Smooth muscle cell (in vitro differentiated cells): Measurements from ENCODE around the gene SLC4A7. TPM values are rescaled to one million over a fixed set of nuclear protein-coding genes. Genes with fewer than 3 reads are reported as not detected.
A peak's percentile ranks its signal among the peaks of the same experiment; 100 is the strongest.

Experiments used
- DNase-seq: peaks from one replicate; lab custom pipeline; 2025; ENCODE audit not compliant: unreplicated experiment; lab: John Stamatoyannopoulos, UW
- H2AFZ ChIP-seq: fragments of 200-600 bp; sonication (generic); 2 replicates; pipeline ENCODE4 v1.6.0; 2016; ENCODE audit warnings: antibody characterized with exemption, low read depth, mild to moderate bottlenecking
- H3F3A ChIP-seq: fragments of 200-600 bp; sonication (generic); 2 replicates; pipeline ENCODE4 v1.6.0; 2017; ENCODE audit warnings: antibody characterized with exemption, low read depth
- H3K27ac ChIP-seq: fragments of 200-600 bp; sonication (generic); 2 replicates; pipeline ENCODE4 v1.5.1; 2016; ENCODE audit warnings: low read depth, mild to moderate bottlenecking
- H3K27me3 ChIP-seq: fragments of 200-600 bp; sonication (generic); 2 replicates; pipeline ENCODE4 v1.6.1; 2016; ENCODE audit warnings: low read depth, mild to moderate bottlenecking
- H3K36me3 ChIP-seq: fragments of 200-600 bp; sonication (generic); 2 replicates; pipeline ENCODE4 v1.5.1; 2016; ENCODE audit warnings: low read depth
- H3K4me1 ChIP-seq: fragments of 200-600 bp; sonication (generic); 2 replicates; pipeline ENCODE4 v1.5.1; 2016; ENCODE audit warnings: low read depth
- H3K4me2 ChIP-seq: fragments of 200-600 bp; sonication (generic); 2 replicates; pipeline ENCODE4 v1.6.0; 2016; ENCODE audit warnings: mild to moderate bottlenecking
- H3K4me3 ChIP-seq: fragments of 200-600 bp; sonication (generic); 2 replicates; pipeline ENCODE4 v1.5.1; 2016; ENCODE audit warnings: mild to moderate bottlenecking
- H3K79me2 ChIP-seq: fragments of 200-600 bp; sonication (generic); 2 replicates; pipeline ENCODE4 v1.6.0; 2016; ENCODE audit warnings: low read depth, mild to moderate bottlenecking
- H3K9ac ChIP-seq: fragments of 200-600 bp; sonication (generic); 2 replicates; pipeline ENCODE4 v1.6.0; 2016; ENCODE audit warnings: low read depth
- H3K9me3 ChIP-seq: fragments of 200-600 bp; sonication (generic); replicated peaks from 2 replicates; pipeline ENCODE4 v1.5.1; 2016; ENCODE audit warnings: low read depth
- H4K20me1 ChIP-seq: fragments of 200-600 bp; sonication (generic); 2 replicates; pipeline ENCODE4 v1.6.0; 2016; ENCODE audit warnings: low read depth
- WGBS: methylation state at CpG from one replicate; pipeline ENCODE4 v1.1.7; 2016; ENCODE audit warnings: low lambda C conversion rate; 5-methylcytosine and 5-hydroxymethylcytosine counted together
- polyA plus RNA-seq: library from polyadenylated mRNA; unstranded; fragments of >200 nt; fragmentation: Nextera tagmentation; extraction: Ambion mirVana; gene quantifications from 2 replicates; pipeline ENCODE4 v1.2.1, GENCODE V29; 2016
- total RNA-seq: library from RNA; depleted of rRNA; stranded (reverse); fragments of >200 nt; gene quantifications from 2 replicates; pipeline ENCODE4 v1.2.3, GENCODE V29; 2014
- TF ChIP-seq, protein P1 (sequence below): fragments of 200-600 bp; sonication (generic); IDR thresholded peaks from 2 replicates; pipeline ENCODE4 v1.5.1; 2017; ENCODE audit warnings: borderline replicate concordance, mild to moderate bottlenecking, antibody characterized with exemption; ENCODE audit not compliant: insufficient read depth, poor library complexity, severe bottlenecking

Gene SLC4A7
- total and polyA plus RNA-seq, 2 experiments from 2014 or later: 13.1 to 62.8 TPM

DNA sequence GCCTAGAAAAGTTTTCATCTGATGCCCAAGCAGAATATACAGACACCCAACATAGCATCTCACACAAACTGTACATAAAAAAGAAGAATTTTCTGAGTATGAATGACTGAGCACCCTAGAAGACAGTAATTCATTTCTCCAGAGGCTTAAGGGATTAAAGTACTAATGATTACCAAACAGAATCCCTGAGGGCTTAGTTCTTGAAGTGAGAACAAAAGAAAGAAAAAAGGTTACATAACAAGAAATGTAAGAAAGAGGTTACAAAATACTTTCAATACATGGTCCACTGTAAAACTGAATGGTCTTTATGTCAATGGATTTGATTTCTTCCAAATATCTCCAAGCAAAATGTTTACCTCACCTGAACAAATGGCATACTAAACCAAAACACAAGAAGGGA, 105.9 kb downstream of the SLC4A7 start:
- H3K4me1 ChIP-seq: no peaks in the 10 kb centered on the region

DNA sequence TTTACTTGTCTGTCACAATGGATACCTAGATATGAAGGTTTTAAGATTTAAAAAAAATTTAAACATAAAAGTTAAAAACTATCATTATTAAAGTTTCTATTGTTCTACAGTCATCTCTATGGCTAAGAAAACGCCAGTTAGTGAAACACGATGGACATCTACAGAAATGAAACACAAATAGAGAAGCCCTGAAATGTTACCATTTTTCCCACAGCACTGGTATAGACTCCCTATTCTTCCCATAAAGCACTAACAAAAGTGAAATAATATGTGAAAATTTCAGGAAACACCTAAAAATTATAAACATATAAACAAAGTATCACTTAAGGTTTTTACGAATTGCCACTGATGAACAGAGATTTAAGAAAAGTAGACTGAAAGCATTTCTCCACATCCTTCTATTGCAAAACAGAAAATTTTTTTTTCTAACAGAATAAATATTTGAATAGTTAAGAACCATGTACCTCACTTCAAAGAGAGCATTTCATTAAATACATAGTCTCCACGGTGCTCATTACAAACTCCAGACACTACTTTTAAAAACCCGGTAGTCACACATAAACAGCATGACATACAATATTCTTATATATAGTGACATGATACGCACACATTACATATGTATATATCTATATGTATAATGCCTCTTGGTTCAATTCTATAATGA, 107.9 kb downstream of the SLC4A7 start:
- no peak overlapping the region for H3K4me2 ChIP-seq
- H3K27me3 ChIP-seq: no peaks in the 10 kb centered on the region
- no peaks in the 10 kb centered on the region for H3F3A ChIP-seq
- no peaks in the 10 kb centered on the region for H4K20me1 ChIP-seq
- no peaks in the 10 kb centered on the region for H3K9me3 ChIP-seq
- 97% methylated on average over 6 of the region's 6 CpGs for WGBS
- peaks cover 15% of the 10 kb centered on the region for H3K36me3 ChIP-seq
- H3K9ac ChIP-seq: no peak overlapping the region
- no peak overlapping the region for H3K27ac ChIP-seq
- TF ChIP-seq, protein P1, sequence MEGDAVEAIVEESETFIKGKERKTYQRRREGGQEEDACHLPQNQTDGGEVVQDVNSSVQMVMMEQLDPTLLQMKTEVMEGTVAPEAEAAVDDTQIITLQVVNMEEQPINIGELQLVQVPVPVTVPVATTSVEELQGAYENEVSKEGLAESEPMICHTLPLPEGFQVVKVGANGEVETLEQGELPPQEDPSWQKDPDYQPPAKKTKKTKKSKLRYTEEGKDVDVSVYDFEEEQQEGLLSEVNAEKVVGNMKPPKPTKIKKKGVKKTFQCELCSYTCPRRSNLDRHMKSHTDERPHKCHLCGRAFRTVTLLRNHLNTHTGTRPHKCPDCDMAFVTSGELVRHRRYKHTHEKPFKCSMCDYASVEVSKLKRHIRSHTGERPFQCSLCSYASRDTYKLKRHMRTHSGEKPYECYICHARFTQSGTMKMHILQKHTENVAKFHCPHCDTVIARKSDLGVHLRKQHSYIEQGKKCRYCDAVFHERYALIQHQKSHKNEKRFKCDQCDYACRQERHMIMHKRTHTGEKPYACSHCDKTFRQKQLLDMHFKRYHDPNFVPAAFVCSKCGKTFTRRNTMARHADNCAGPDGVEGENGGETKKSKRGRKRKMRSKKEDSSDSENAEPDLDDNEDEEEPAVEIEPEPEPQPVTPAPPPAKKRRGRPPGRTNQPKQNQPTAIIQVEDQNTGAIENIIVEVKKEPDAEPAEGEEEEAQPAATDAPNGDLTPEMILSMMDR: no peak
- no peaks in the 10 kb centered on the region for H3K79me2 ChIP-seq
- no peak overlapping the region for H2AFZ ChIP-seq
- H3K4me1 ChIP-seq: no peaks in the 10 kb centered on the region
- no peak overlapping the region for H3K4me3 ChIP-seq
- DNase-seq: no peak

More for the DNA sequence above, 105.9 kb downstream of the SLC4A7 start:
- Histone ChIP-seq H3K9ac (no peak overlapping the region), H3F3A (no peaks in the 10 kb centered on the region), H4K20me1 (no peaks in the 10 kb centered on the region), H3K27ac (no peak overlapping the region), H3K9me3 (no peaks in the 10 kb centered on the region), H3K79me2 (no peaks in the 10 kb centered on the region), H3K4me2 (no peak overlapping the region), H3K36me3 (peaks cover 28% of the 10 kb centered on the region), H3K4me3 (no peak overlapping the region), H3K27me3 (no peaks in the 10 kb centered on the region), H2AFZ (no peak overlapping the region)
- DNase-seq: no peak
- TF ChIP-seq, protein P1: no peak

DNA sequence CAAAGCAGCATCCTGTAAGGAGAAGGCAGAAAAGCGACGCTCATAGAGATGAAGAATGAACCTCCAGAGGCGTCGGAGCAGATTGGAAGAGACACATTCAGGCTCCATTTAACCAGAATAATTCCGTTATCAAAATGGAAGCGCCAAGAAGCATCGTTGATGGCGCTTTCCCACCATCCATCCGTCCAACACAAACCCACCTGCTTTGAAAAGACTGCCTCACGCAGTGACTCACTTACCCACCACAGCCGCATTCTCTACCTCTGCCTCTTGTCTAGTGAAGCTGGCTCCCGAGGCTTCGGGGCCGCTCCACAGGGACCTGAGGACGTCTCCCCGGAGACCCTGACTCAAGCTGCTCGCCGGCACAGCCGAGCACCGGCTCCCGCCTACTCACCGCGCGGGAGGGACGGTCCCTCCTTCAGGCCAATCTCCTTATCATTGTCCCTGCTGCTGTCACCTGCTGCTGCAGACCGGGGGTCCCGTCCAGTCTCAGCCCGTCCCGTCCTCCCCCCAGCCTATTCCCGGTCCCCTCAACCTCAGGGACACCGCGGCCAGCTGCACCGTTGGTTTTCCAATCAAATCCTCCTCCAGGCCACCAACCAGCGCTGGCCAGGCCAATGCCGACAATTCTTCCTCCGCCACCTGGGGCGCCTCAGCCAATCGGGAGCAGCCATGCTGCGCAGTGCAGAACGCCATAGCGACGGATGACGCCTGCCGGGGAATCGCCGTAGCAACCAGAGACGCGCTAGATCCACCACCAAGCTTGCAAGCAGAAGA, 115.2 kb downstream of the SLC4A7 start, which contains the start of gene NEK10:
Gene NEK10 (minus strand): TSS at position 553 of the 777 bp plus-strand sequence. CDS start 16,501 bp downstream, outside the sequence.
- Histone ChIP-seq H3K27me3 (no peaks in the 10 kb centered on the region), H3K4me2 (peak within 1 kb of the TSS; percentile 95), H3K4me1 (no peaks in the 10 kb centered on the region), H3K4me3 (peak within 1 kb of the TSS; percentile 71), H4K20me1 (no peaks in the 10 kb centered on the region), H3K79me2 (no peaks in the 10 kb centered on the region), H3F3A (no peaks in the 10 kb centered on the region), H3K36me3 (no peaks in the 10 kb centered on the region), H2AFZ (peak within 1 kb of the TSS; percentile 78), H3K9ac (peak within 1 kb of the TSS; percentile 47), H3K27ac (no peak within 1 kb of the TSS), H3K9me3 (no peaks in the 10 kb centered on the region)
- peak; percentile 54 for DNase-seq
- 3% methylated on average over 42 of the region's 48 CpGs for WGBS
- TF ChIP-seq, protein P1: no peak
